GM21717 (cell line): ENCODE measurements around the gene LAMTOR4.

Experiments
- ATAC-seq: cut with Tn5 transposase; IDR thresholded peaks from one replicate; pipeline ENCODE4 v1.9.1; 2021; ENCODE audit warnings: mild to moderate bottlenecking, moderate library complexity; ENCODE audit not compliant: unreplicated experiment

LAMTOR4 gene

GRCh38 chr7:100152937-100153666 lies 4.4 kb downstream of the LAMTOR4 start:
- ATAC-seq: no peak

GRCh38 chr7:100153708-100154535 lies 5.2 kb downstream of the LAMTOR4 start:
- no peak for ATAC-seq

GRCh38 chr7:100154651-100155491 lies 6.2 kb downstream of the LAMTOR4 start:
- no peak for ATAC-seq

- ATAC-seq: no peak
Observed at GRCh38 chr7:100155553-100156317, 7.0 kb downstream of the LAMTOR4 start.

GRCh38 chr7:100156331-100157068 lies 7.8 kb downstream of the LAMTOR4 start:
- no peak for ATAC-seq

- no peak for ATAC-seq
Observed at GRCh38 chr7:100157069-100157333, 8.3 kb downstream of the LAMTOR4 start.

- ATAC-seq: no peak
Observed at GRCh38 chr7:100157334-100158228, 8.9 kb downstream of the LAMTOR4 start.

- ATAC-seq: no peak
Observed at GRCh38 chr7:100158229-100159098, 9.7 kb downstream of the LAMTOR4 start, which contains the start of gene TRAPPC14. Gene TRAPPC14 (minus strand): TSS chr7:100158723. CDS start chr7:100158499, 224 bp downstream.

GRCh38 chr7:100159099-100159623 lies 10.4 kb downstream of the LAMTOR4 start:
- ATAC-seq: no peak

GRCh38 chr7:100160067-100160466 lies 11.3 kb downstream of the LAMTOR4 start:
- no peak for ATAC-seq

GRCh38 chr7:100163006-100163531 lies 14.4 kb downstream of the LAMTOR4 start:
- no peak for ATAC-seq

GRCh38 chr7:100163871-100164270 lies 15.2 kb downstream of the LAMTOR4 start:
- no peak for ATAC-seq

GRCh38 chr7:100166317-100166940 lies 17.7 kb downstream of the LAMTOR4 start:
- no peak for ATAC-seq

- no peak for ATAC-seq
Observed at GRCh38 chr7:100166970-100167911, 18.5 kb downstream of the LAMTOR4 start.

- no peak for ATAC-seq
Observed at GRCh38 chr7:100167912-100168323, 19.2 kb downstream of the LAMTOR4 start.
